ENCODE results near the gene SEC31B. TPM values are rescaled to one million over a fixed set of nuclear protein-coding genes. Genes with fewer than 3 reads are reported as not detected.

SEC31B gene
- total and polyA plus RNA-seq, 2 donors (not counting 3 experiments of a cell fraction or from before 2014, with no cell fraction given) = 11.1 to 14.4 TPM

- Histone ChIP-seq H3K36me3 (ENCODE audit: control insufficient read depth in 2 of 2, extremely low read depth in 1 of 2, insufficient read depth in 2 of 2, low read length in 2 of 2) (no peaks in the 10 kb centered on the region), H3K9me1 (replicated peaks; ENCODE audit: control insufficient read depth, extremely low read depth, insufficient read depth, low read length) (no peaks in the 10 kb centered on the region), H4K20me1 (replicated peaks; ENCODE audit: control insufficient read depth, extremely low read depth, insufficient read depth, low read length) (no peaks in the 10 kb centered on the region), H3K4me2 (ENCODE audit: insufficient read depth, low read length) (no peak overlapping the region), H3K9me3 (replicated peaks; ENCODE audit: control insufficient read depth, insufficient read depth, low read length) (no peaks in the 10 kb centered on the region), H3K9ac (replicated peaks; ENCODE audit: extremely low read depth, insufficient read depth, low read length) (no peak overlapping the region), H3K27me3 (ENCODE audit: control insufficient read depth in 2 of 2, insufficient read depth in 2 of 2, low read length in 2 of 2) (peaks cover 23 to 29% of the 10 kb centered on the region in 2 experiments), H3K4me1 (ENCODE audit: control insufficient read depth, extremely low read depth, insufficient read depth, low read length) (peaks cover 2% of the 10 kb centered on the region), H3K79me2 (ENCODE audit: control insufficient read depth, insufficient read depth, low read length) (no peaks in the 10 kb centered on the region), H3K4me3 (replicated peaks in 1 of 3; ENCODE audit: insufficient read depth in 1 of 3, low read depth in 1 of 3, low read length in 3 of 3) (no peak overlapping the region), H3K27ac (ENCODE audit: insufficient read depth, low read depth, low read length) (no peak overlapping the region), H2AFZ (ENCODE audit: low read depth, low read length) (no peak overlapping the region)
- intact Hi-C loops (cut with micrococcal nuclease) (loop anchor here (5.0 kb wide), 1 partner anchor 167 kb away; no protein-coding TSS in a partner anchor), dilution Hi-C loops (cut with MboI; ENCODE audit: extremely low pct_ligation_motif_present, low sequenced_read_pairs) (no loop called here)
- POLR2A ChIA-PET = no interaction called here
- no TSS peak for BruUV-seq (replicated peaks)
- TF ChIP-seq FOS (IDR thresholded peaks at IDR 0.05; ENCODE audit: borderline replicate concordance, insufficient read depth, low read length) (no peak), GATA2 (IDR thresholded peaks at IDR 0.05; ENCODE audit: insufficient read depth, insufficient read length, low read depth, low read length) (no peak), POLR2A (IDR thresholded peaks at IDR 0.05; ENCODE audit: low read depth, low read length) (no peak), CTCF (IDR thresholded peaks at IDR 0.05; ENCODE audit: extremely low read depth in 1 of 2, insufficient read depth in 1 of 2, low read depth in 1 of 2, low read length in 2 of 2) (no peak), JUN (IDR thresholded peaks at IDR 0.05; ENCODE audit: borderline replicate concordance, insufficient read depth, insufficient read length, low read depth) (no peak), MYC (IDR thresholded peaks at IDR 0.05; ENCODE audit: low read depth, low read length) (no peak), POLR2AphosphoS5 (IDR thresholded peaks at IDR 0.05; ENCODE audit: insufficient read depth, low read depth, low read length) (no peak), EZH2 (IDR thresholded peaks at IDR 0.05; ENCODE audit: borderline replicate concordance, low read depth, low read length, severe bottlenecking) (no peak)
- TF ChIP-seq, protein P1, sequence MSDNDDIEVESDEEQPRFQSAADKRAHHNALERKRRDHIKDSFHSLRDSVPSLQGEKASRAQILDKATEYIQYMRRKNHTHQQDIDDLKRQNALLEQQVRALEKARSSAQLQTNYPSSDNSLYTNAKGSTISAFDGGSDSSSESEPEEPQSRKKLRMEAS (IDR thresholded peaks at IDR 0.05; ENCODE audit: insufficient read depth, insufficient read length) = no peak
- DNase-seq (ENCODE audit: low read depth, low spot score) (no peak), FAIRE-seq (no peak)
- CTCF ChIA-PET = interaction anchor here (1.1 to 4.7 kb wide), 5 partner anchors 25 to 454 kb away, joined by 4 to 44 read pairs (median 6); partner anchors contain the start of gene HIF1AN
These were observed 40.6 kb upstream of the SEC31B start for GRCh38 chr10:100560248-100560647.

All from endothelial cell of umbilical vein (primary cell).